HepG2 (cell line): ENCODE results near the gene SIN3A. TPM values are rescaled to one million over a fixed set of nuclear protein-coding genes. Genes with fewer than 3 reads are reported as not detected.

Source experiments
- ATAC-seq: fragments of 200-7000 bp; cut with Tn5 transposase; 3 replicates; pipeline ENCODE4 v1.9.1; 2020; ENCODE audit warnings: mild to moderate bottlenecking, moderate library complexity
- BruUV-seq: library from RNA; stranded (reverse); fragments of 400-500 nt; replicated peaks from 2 replicates; lab custom pipeline; 2021; lab: Mats Ljungman, UMichigan
- CTCF ChIA-PET: fragments of 300-600 bp; formaldehyde crosslinking; extraction: SDS; loops from one replicate; lab custom pipeline; 2021; ENCODE audit warnings: low total read pairs, inconsistent platforms, low intra/inter-chr PET ratio; lab: Yijun Ruan, JAX
- POLR2A ChIA-PET: fragments of 350-600 bp; sonication (Branson Sonifier 250); formaldehyde crosslinking; loops from one replicate; lab custom pipeline; 2020; ENCODE audit warnings: antibody characterized with exemption, inconsistent platforms; lab: Yijun Ruan, JAX
- DNase-seq: peaks from one replicate; pipeline ENCODE4 v3.0.0-alpha.2; 2015; ENCODE audit warnings: low spot score
- FAIRE-seq: peaks from 3 replicates; lab custom pipeline; 2011; peaks lifted over from hg19 to GRCh38; lab: Jason Lieb, UNC
- H2AFZ ChIP-seq: one replicate; pipeline ENCODE4 v1.6.1; 2011; ENCODE audit warnings: low read length, inconsistent platforms
- H3K27ac ChIP-seq: fragments of 300-600 bp; 3 replicates; pipeline ENCODE4 v1.8.0; 2011; ENCODE audit warnings: mixed run types, mild to moderate bottlenecking, mixed read lengths, low read length, inconsistent platforms; ENCODE audit not compliant: insufficient read depth; ENCODE audit errors: extremely low read length
- H3K27me3 ChIP-seq, 2 experiments: fragments of 200-600 bp in 1 of 2; 2 replicates in 1 of 2; 3 replicates in 1 of 2; pipeline versions ENCODE4 v1.6.0 to v1.8.0; 2011; ENCODE audit warnings: low read length in 2 of 2, mild to moderate bottlenecking in 2 of 2, moderate library complexity in 2 of 2, inconsistent platforms in 1 of 2; ENCODE audit not compliant: insufficient read depth in 2 of 2, control insufficient read depth in 1 of 2
- H3K36me3 ChIP-seq, 2 experiments: fragments of 200-600 bp in 1 of 2; replicated peaks in 1 of 2; 2 replicates in 1 of 2; 3 replicates in 1 of 2; pipeline versions ENCODE4 v1.5.1 to v1.8.0; 2011; ENCODE audit warnings: low read length in 2 of 2, inconsistent platforms in 1 of 2; ENCODE audit not compliant: insufficient read depth in 2 of 2, control insufficient read depth in 1 of 2
- H3K4me1 ChIP-seq: 2 replicates; pipeline ENCODE4 v1.5.1; 2012; ENCODE audit warnings: low read length, inconsistent platforms; ENCODE audit not compliant: insufficient read depth
- H3K4me2 ChIP-seq: 2 replicates; pipeline ENCODE4 v1.6.0; 2011; ENCODE audit warnings: low read depth, low read length, inconsistent platforms
- H3K4me3 ChIP-seq, 3 experiments: fragments of 200-600 bp in 1 of 3; sonication (generic), shearing (Covaris generic) in 1 of 3; replicated peaks in 1 of 3; 2 replicates each; pipeline ENCODE4 v1.5.1; 2011 to 2016; ENCODE audit warnings: low read length in 3 of 3, inconsistent platforms in 2 of 3, low read depth in 2 of 3, mild to moderate bottlenecking in 2 of 3, control low read depth in 1 of 3, mixed read lengths in 1 of 3; ENCODE audit not compliant: insufficient read depth in 1 of 3
- H3K79me2 ChIP-seq: one replicate; pipeline ENCODE4 v1.6.1; 2011; ENCODE audit warnings: low read length, inconsistent platforms; ENCODE audit not compliant: insufficient read depth
- H3K9ac ChIP-seq: 2 replicates; pipeline ENCODE4 v1.6.0; 2011; ENCODE audit warnings: mild to moderate bottlenecking, low read depth, low read length, inconsistent platforms; ENCODE audit not compliant: insufficient read depth
- H3K9me3 ChIP-seq: 2 replicates; pipeline ENCODE4 v1.5.1; 2012; ENCODE audit warnings: mild to moderate bottlenecking, low read length
- H4K20me1 ChIP-seq: 2 replicates; pipeline ENCODE4 v1.6.0; 2011; ENCODE audit warnings: inconsistent platforms, mild to moderate bottlenecking, low read length, moderate library complexity; ENCODE audit not compliant: insufficient read depth
- CBX5 ChIP-seq: sonication (generic); formaldehyde crosslinking; IDR thresholded peaks from 2 replicates; pipeline ENCODE4 v1.4.0; 2020; ENCODE audit warnings: missing genetic modification reagents, borderline replicate concordance
- CC2D1A ChIP-seq: sonication (generic); formaldehyde crosslinking; IDR thresholded peaks from 2 replicates; pipeline ENCODE4 v1.8.1; 2023; ENCODE audit warnings: mild to moderate bottlenecking, missing genetic modification reagents
- CHD4 ChIP-seq: fragments of 200-600 bp; sonication (generic); IDR thresholded peaks from 2 replicates; pipeline ENCODE4 v1.7.0; 2017; ENCODE audit warnings: mild to moderate bottlenecking, low read length, borderline replicate concordance
- HBP1 ChIP-seq: IDR thresholded peaks from 2 replicates; pipeline ENCODE4 v1.6.1; 2016; ENCODE audit warnings: low read depth, control low read depth
- HOXA9 ChIP-seq: sonication (generic); formaldehyde crosslinking; IDR thresholded peaks from 2 replicates; pipeline ENCODE4 v1.8.1; 2022; ENCODE audit warnings: missing genetic modification reagents, mild to moderate bottlenecking, moderate library complexity, borderline replicate concordance
- KLF6 ChIP-seq: IDR thresholded peaks from 2 replicates; pipeline ENCODE4 v1.8.0; 2016; ENCODE audit warnings: missing biosample characterization, missing genetic modification reagents
- NFE2L2 ChIP-seq: fragments of 150-350 bp; IDR thresholded peaks from 2 replicates; pipeline ENCODE4 v1.6.1; 2014; ENCODE audit warnings: low read length
- PHF21A ChIP-seq: sonication (generic); formaldehyde crosslinking; IDR thresholded peaks from 2 replicates; pipeline ENCODE4 v1.5.0; 2020; ENCODE audit warnings: mild to moderate bottlenecking, missing genetic modification reagents
- SP4 ChIP-seq: sonication (generic); formaldehyde crosslinking; IDR thresholded peaks from 2 replicates; pipeline ENCODE4 v1.8.1; 2023; ENCODE audit warnings: mild to moderate bottlenecking, missing genetic modification reagents
- ZBTB34 ChIP-seq: sonication (generic); formaldehyde crosslinking; IDR thresholded peaks from 2 replicates; pipeline ENCODE4 v1.8.0; 2022; ENCODE audit warnings: mild to moderate bottlenecking, missing genetic modification reagents
- ZNF558 ChIP-seq: sonication (generic); formaldehyde crosslinking; IDR thresholded peaks from 2 replicates; pipeline ENCODE4 v1.9.0; 2022; ENCODE audit warnings: mild to moderate bottlenecking, missing genetic modification reagents, borderline replicate concordance
- ZNF614 ChIP-seq: IDR thresholded peaks from 2 replicates; pipeline ENCODE4 v1.6.1; 2018; ENCODE audit warnings: missing biosample characterization, missing genetic modification reagents, inconsistent platforms, borderline replicate concordance
- ZNF616 ChIP-seq: sonication (generic); formaldehyde crosslinking; IDR thresholded peaks from 2 replicates; pipeline ENCODE4 v1.5.0; 2020; ENCODE audit warnings: low read depth, mild to moderate bottlenecking, missing genetic modification reagents
- ZNF724P ChIP-seq: sonication (generic); formaldehyde crosslinking; IDR thresholded peaks from 2 replicates; pipeline ENCODE4 v1.8.0; 2022; ENCODE audit warnings: missing genetic modification reagents, borderline replicate concordance
- WGBS: methylation state at CpG from one replicate; pipeline ENCODE4 v1.1.6; 2017; ENCODE audit warnings: low lambda C conversion rate; 5-methylcytosine and 5-hydroxymethylcytosine counted together
- in situ Hi-C: cut with HindIII; loops from 2 replicates; pipeline ENCODE4 v1.10.0; 2017; ENCODE audit warnings: low pct_unique_long_range_greater_than_20kb; ENCODE audit not compliant: extremely low pct_ligation_motif_present
- intact Hi-C: fragments of 100-400 bp; cut with micrococcal nuclease; formaldehyde crosslinking; loops from one replicate; pipeline ENCODE4 v1.10.0; 2022; ENCODE audit not compliant: unreplicated experiment
- polyA plus RNA-seq, 8 experiments: library from polyadenylated mRNA; depleted of rRNA in 3 of 8; stranded (reverse) in 7 of 8; unstranded in 1 of 8; fragments of >200 nt; fragmentation: Illumina TruSeq in 4 of 8; extraction: Trizol in 4 of 8; gene quantifications; 2 replicates each; pipeline versions ENCODE4 v1.2.1 to v1.2.3, GENCODE V29; 2011 to 2016; ENCODE audit warnings: low read depth in 4 of 8, missing spikeins in 1 of 8, mixed read lengths in 1 of 8; ENCODE audit not compliant: insufficient read depth in 1 of 8
- total RNA-seq, 5 experiments: library from RNA; depleted of rRNA; stranded (reverse); fragments of >200 nt; fragmentation: Illumina TruSeq; extraction: Trizol; gene quantifications; 2 replicates each; pipeline ENCODE4 v1.2.3, GENCODE V29; 2016; ENCODE audit warnings: low read depth in 1 of 5

Gene SIN3A
- total and polyA plus RNA-seq, 2 of the 13 experiments (the other 11 are each of a cell fraction or from before 2014, with no cell fraction given): 16.1 to 28.1 TPM

GRCh38 chr15:75339531-75340240 is 111.8 kb downstream of the SIN3A start:
- ChIA-PET CTCF (no interaction called here), POLR2A (interaction anchor here (1.3 kb wide), 1 partner anchor 29 kb away, joined by 5 read pairs; the partner anchor contains the start of gene MAN2C1)

GRCh38 chr15:75338661-75339240 is 112.7 kb downstream of the SIN3A start:
- Histone ChIP-seq H3K9me3 (no peaks in the 10 kb centered on the region), H3K36me3 (peaks cover 0 to 3% of the 10 kb centered on the region in 2 experiments; a peak in 2 of 5 replicates), H2AFZ (no peak overlapping the region), H3K4me2 (no peak overlapping the region), H4K20me1 (no peaks in the 10 kb centered on the region), H3K27me3 (no peaks in the 10 kb centered on the region), H3K79me2 (peaks cover 8% of the 10 kb centered on the region), H3K9ac (no peak overlapping the region), H3K27ac (no peak overlapping the region), H3K4me3 (no peak overlapping the region), H3K4me1 (peaks cover 22% of the 10 kb centered on the region)
- intact Hi-C loops (no loop called here), in situ Hi-C loops (no loop called here)
- POLR2A ChIA-PET: no interaction called here
- 100% methylated on average over 3 of the region's 11 CpGs for WGBS
- no peak for ATAC-seq
- no TSS peak for BruUV-seq
- no peak for FAIRE-seq
- CTCF ChIA-PET: no interaction called here
- no peak for DNase-seq
- TF ChIP-seq ZBTB34: no peak
- no peak for TF ChIP-seq KLF6 (CRISPR knock-in tag)
- no peak for TF ChIP-seq ZNF614 (CRISPR knock-in tag)
- no peak for TF ChIP-seq NFE2L2
- TF ChIP-seq HBP1 (CRISPR knock-in tag): no peak
- no peak for TF ChIP-seq ZNF616 (CRISPR knock-in tag)
- no peak for TF ChIP-seq HOXA9 (CRISPR knock-in tag)
- TF ChIP-seq CC2D1A (CRISPR knock-in tag): no peak
- no peak for TF ChIP-seq PHF21A (CRISPR knock-in tag)
- TF ChIP-seq CBX5 (CRISPR knock-in tag): no peak
- TF ChIP-seq ZNF558 (CRISPR knock-in tag): no peak
- TF ChIP-seq SP4: no peak
- TF ChIP-seq CHD4: no peak

More at GRCh38 chr15:75339531-75340240, 111.8 kb downstream of the SIN3A start:
- no peak for ATAC-seq
- DNase-seq: no peak
- H3K4me2 ChIP-seq: no peak overlapping the region
- WGBS: 100% methylated on average over 1 of the region's 13 CpGs
- in situ Hi-C loops (no loop called here), intact Hi-C loops (no loop called here)
- BruUV-seq: no TSS peak
- H3K27ac ChIP-seq: no peak overlapping the region
- no peak overlapping the region for H3K9ac ChIP-seq
- peaks cover 22% of the 10 kb centered on the region for H3K4me1 ChIP-seq
- peaks cover 0 to 3% of the 10 kb centered on the region in 2 experiments; a peak in 2 of 5 replicates for H3K36me3 ChIP-seq
- H4K20me1 ChIP-seq: no peaks in the 10 kb centered on the region
- no peak for FAIRE-seq
- H3K4me3 ChIP-seq: no peak overlapping the region
- no peak overlapping the region for H2AFZ ChIP-seq
- TF ChIP-seq ZNF724P (CRISPR knock-in tag): no peak
- peaks cover 8% of the 10 kb centered on the region for H3K79me2 ChIP-seq
- no peaks in the 10 kb centered on the region for H3K9me3 ChIP-seq
- no peaks in the 10 kb centered on the region for H3K27me3 ChIP-seq
